HG02642 (cell line): ENCODE measurements around the gene TRAPPC12.
"Not testable (repeated sequence)": the region's sequence is repeated elsewhere in the genome, so short reads cannot be mapped to it uniquely, and the experiment has no call there.

ENCODE experiments used
- ATAC-seq: cut with Tn5 transposase; IDR thresholded peaks from one replicate; pipeline ENCODE4 v1.9.1; 2021; ENCODE audit warnings: mild to moderate bottlenecking; ENCODE audit not compliant: unreplicated experiment, poor library complexity

TRAPPC12 gene

GRCh38 chr2:3481736-3482362 lies 102.4 kb downstream of the TRAPPC12 start:
- no peak for ATAC-seq

GRCh38 chr2:3482363-3482821 lies 102.9 kb downstream of the TRAPPC12 start:
- ATAC-seq: no peak

DNA sequence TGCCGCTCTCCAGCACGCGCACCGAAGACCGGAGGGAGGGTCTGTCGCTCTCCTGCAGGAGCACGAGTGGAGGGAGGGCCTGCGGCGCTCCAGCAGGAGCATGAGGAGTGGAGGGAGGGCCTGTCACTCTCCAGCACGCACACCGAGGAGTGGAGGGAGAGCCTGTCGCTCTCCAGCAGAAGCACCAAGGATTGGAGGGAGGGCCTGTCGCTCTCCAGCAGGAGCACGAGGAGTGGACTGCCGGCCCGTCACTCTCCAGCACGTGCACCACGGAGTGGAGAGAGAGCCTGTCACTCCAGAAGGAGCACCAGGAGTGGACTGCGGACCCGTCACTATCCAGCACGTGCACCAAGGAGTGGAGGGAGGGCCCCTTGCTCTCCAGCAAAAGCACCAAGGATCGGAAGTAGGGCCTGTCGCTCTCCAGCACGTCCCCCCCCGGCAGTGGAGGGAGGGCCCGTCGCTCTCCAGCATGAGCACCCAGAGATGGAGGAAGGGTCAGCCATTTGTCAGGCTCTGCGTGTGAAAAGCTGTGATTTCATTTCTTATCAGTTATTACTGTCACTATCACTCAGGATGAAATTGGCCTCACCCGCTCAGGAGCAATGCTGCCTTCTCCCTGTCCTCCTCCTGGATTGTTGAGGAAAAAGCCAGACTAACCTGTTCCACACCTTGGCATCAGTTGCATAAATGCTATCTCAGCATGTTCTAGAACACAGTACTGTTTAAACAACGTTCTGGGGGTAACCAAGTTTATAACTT lies 103.9 kb downstream of the TRAPPC12 start:
- no peak for ATAC-seq

DNA sequence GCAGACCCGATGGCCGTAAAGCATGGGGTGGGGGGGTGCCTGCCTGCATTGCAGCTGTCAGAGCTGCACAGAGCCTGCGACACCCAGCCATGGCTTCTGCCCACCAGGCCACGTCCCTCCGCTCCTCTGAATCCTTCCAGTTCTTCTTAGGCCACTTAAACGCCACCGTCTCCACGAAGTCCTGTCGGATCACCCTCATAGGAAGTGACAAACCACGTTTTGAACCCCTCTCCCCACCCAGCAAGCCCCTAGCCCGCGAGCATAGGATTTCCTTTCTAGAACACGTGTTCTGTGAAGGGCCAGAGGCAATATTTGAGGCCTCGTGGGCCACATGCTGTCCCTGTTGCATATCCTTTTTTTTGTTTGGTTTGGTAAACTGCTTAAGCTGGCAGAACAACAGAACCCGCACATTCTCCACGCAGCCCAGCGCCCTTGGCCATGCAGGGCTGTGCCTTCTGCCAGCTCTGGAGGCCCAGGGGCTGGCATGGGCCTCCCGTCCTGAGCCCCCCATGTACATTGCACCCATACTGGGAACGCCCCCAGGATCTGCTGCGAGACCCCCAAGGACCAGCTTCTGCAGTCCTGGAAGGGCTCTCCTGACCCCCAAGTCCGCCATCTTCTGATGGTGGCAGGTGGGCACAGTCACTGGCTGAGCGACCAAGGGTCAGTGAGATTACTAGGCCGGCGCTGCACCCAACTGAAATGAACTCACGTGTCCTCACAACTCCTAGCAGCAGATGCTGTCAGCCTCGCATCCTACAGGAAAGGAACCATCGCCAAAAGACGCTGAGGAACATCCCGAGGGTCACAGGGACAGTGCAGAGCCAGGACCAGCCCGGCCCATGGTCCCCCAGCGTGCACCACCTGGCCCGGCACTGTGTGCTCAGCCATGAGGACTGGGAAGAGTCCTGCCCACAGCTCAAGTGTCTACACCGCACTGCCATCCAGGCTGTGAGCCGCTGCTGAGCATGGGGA lies 104.8 kb downstream of the TRAPPC12 start:
- no peak for ATAC-seq

GRCh38 chr2:3485166-3485565 lies 105.7 kb downstream of the TRAPPC12 start:
- ATAC-seq: no peak

- no peak for ATAC-seq
Observed at GRCh38 chr2:3486047-3487027, 106.8 kb downstream of the TRAPPC12 start.

- ATAC-seq: no peak
Observed at GRCh38 chr2:3487028-3487425, 107.5 kb downstream of the TRAPPC12 start.

DNA sequence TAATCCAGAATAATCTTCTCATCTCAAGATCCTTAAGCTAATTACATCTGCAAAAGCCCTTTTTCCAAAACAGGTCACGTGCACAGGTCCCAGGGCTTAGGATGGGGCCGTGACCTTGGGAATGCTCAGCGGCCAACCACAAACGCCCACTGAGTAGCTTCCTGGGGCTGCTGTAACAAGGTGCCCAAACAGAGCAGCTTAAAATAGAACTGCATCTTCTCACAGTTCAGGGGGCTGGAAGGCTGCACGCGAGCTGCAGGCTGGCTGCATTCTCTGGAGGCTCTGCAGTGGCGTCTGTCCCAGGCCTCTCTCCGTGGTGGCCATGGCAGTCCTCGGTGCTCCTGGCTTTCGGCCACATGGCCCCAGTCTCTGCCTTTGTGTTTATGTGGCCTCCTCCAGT lies 107.9 kb downstream of the TRAPPC12 start:
- ATAC-seq: no peak

GRCh38 chr2:3488061-3488531 lies 108.6 kb downstream of the TRAPPC12 start:
- no peak for ATAC-seq

GRCh38 chr2:3488855-3489763 lies 109.6 kb downstream of the TRAPPC12 start:
- ATAC-seq: no peak

- no peak for ATAC-seq
Observed at GRCh38 chr2:3489764-3490115, 110.2 kb downstream of the TRAPPC12 start.

GRCh38 chr2:3490191-3491170 lies 111.0 kb downstream of the TRAPPC12 start:
- no peak for ATAC-seq

DNA sequence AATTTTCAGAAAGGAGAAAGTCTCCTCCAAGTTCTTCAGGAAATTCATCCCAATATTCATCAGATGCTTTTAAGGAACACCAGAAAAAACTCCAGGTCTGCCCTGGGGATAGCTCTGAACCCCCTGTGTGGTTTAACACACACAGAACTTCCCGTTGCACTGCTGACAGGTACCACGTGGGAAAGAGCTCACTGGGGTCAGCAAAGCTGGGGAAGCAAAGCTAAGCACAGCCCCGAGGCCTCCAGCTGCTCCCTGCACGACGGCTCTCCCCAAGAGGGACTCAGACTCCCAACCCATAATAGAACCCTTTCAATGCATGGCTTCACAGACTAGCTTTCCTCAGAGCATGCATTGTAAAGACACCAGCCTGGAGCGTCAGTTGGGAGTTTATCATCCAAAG lies 111.8 kb downstream of the TRAPPC12 start:
- no peak for ATAC-seq

GRCh38 chr2:3491716-3492474 lies 112.4 kb downstream of the TRAPPC12 start:
- ATAC-seq: no peak

DNA sequence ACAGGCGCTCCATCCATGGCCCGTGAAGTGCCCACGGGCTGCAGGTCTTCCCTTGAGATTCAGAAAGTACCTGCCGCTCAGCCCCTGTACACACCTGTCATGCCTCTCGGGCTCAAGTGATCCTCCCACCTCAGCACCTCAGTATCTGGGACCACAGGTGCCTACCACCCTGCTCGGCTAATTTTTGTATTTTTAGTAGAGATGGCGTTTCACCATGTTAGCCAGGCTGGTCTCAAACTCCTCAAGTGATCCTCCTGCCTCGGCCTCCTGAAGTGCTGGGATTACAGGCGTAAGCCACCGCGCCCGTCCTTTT lies 112.9 kb downstream of the TRAPPC12 start:
- ATAC-seq: not testable (repeated sequence)

- no peak for ATAC-seq
Observed at GRCh38 chr2:3492951-3493614, 113.6 kb downstream of the TRAPPC12 start.
